Subcutaneous adipose tissue (tissue), 4 donors: ENCODE results near the gene HSD17B11. TPM values are rescaled to one million over a fixed set of nuclear protein-coding genes. Genes with fewer than 3 reads are reported as not detected.

Experiments used
- total RNA-seq, 4 donors: library from RNA; depleted of rRNA; stranded (reverse); fragments of >200 nt; gene quantifications; one replicate each; pipeline ENCODE4 v1.1.0, GENCODE V29; 2016
- TF ChIP-seq, protein P1 (sequence below): fragments of 450-650 bp; IDR thresholded peaks from one replicate; pipeline ENCODE4 v1.5.1; 2016; ENCODE audit warnings: low read depth, mild to moderate bottlenecking, control low read depth, antibody characterized with exemption, moderate library complexity

HSD17B11 gene
- total RNA-seq, 4 donors from 2014 or later = 78.9 to 143 (median 127) TPM

GRCh38 chr4:87423317-87424098, 32.5 kb upstream of the HSD17B11 start:
- TF ChIP-seq, protein P1, sequence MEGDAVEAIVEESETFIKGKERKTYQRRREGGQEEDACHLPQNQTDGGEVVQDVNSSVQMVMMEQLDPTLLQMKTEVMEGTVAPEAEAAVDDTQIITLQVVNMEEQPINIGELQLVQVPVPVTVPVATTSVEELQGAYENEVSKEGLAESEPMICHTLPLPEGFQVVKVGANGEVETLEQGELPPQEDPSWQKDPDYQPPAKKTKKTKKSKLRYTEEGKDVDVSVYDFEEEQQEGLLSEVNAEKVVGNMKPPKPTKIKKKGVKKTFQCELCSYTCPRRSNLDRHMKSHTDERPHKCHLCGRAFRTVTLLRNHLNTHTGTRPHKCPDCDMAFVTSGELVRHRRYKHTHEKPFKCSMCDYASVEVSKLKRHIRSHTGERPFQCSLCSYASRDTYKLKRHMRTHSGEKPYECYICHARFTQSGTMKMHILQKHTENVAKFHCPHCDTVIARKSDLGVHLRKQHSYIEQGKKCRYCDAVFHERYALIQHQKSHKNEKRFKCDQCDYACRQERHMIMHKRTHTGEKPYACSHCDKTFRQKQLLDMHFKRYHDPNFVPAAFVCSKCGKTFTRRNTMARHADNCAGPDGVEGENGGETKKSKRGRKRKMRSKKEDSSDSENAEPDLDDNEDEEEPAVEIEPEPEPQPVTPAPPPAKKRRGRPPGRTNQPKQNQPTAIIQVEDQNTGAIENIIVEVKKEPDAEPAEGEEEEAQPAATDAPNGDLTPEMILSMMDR = no peak

- TF ChIP-seq, protein P1 = no peak
Measured at GRCh38 chr4:87422104-87423052, 31.4 kb upstream of the HSD17B11 start, which contains the start of gene NUDT9. Gene NUDT9 (plus strand): TSS chr4:87422573. CDS start chr4:87422906, 333 bp downstream.

DNA sequence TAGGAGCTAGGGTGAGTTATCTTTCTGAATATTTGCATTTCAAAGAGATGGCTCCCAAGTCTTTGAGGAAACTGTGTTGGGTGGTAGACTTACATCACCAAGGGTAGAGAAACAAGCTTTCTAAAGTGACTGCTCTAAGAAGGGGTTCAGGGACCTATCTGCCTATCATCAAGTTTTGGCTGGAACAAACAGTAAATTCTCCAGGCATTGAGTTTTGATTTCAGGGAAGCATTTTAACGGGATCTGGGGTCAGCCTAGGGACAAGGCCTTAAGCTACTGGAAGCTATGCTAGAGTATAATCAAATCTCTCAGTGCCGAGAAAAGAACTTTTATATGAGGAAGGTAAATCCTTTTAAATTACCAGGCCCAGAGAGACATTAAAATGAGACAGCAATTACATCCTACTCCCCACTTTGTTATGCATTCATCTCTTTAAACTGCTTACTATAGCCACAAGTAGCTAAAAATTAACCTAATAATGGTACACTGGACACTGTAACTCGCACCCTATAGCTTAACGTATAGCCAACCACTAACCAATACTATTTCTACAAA, 29.4 kb upstream of the HSD17B11 start:
- TF ChIP-seq, protein P1 = no peak

DNA sequence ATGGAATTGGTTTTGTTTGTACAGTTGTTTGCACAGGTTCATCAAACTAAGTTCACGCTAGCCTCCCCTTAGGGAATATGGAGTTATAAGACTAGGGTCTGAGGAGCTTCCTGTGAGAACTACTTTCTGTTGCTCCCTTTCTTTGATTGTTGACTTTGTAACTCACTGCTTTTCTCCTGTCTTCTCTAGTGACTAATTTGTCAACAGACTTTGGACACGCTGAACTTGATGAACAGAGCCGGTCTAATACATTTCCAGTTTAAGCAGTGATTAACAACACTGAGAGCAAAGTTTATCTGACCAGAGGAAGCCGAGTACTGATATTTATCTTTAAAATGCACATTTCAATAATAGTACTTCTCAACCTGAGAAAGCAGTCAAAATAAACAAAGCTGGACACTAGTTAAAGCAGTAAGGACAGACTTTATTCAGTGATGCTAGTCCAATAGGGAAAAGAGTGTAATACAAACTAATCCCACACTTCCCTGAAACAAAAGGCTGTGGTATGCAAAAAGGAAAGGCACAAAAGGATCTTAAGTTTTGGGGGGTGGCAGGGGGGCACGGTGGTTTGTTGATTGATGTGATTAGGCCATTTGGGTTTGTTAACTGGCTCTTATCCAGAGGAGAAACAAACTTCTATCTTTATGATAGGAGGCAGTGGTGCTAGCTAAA, 28.7 kb upstream of the HSD17B11 start:
- TF ChIP-seq, protein P1 = no peak

DNA sequence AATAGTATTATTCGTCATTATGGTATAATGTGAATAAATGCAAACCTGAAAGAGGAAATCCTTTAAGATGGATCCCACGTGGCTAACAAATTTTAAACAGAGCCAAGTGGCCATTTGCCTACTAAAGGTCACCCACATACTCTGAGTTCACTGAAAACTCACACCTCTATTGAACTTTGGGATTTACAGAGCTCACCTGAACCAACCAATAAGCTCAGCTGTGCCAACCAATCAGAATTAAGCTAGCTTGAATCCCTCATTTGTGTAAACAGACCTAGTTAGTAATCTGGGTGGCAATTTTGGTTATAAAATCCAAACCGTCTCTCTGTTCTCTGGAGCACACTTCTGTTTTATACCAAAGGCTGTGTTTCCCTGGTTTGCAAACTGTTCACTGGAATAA, 26.0 kb upstream of the HSD17B11 start:
- TF ChIP-seq, protein P1 = no peak

DNA sequence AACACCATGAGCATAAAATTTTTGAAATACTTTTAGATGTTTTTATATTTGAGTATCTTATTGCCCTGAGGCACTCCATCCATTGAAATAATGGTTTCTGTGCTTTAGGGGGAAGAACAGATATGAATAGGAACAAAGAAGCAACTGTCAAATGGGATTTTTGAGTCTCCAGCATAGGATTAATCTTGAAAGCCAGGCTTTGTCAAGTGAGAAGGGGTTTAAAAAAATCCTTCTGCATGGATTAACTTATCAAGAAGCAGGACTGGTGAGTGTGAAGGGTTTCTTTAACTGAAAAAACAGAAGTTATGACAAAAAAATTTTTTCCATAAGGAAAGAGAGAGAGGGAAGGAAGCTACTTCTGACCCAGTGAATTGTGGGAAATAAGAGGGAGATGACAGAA, 23.8 kb upstream of the HSD17B11 start:
- TF ChIP-seq, protein P1 = no peak
